K562 (cell line): ENCODE measurements around the gene KIAA0513. TPM values are rescaled to one million over a fixed set of nuclear protein-coding genes. Genes with fewer than 3 reads are reported as not detected.

ENCODE experiments used
- ATF6 ChIP-seq: sonication (generic); formaldehyde crosslinking; IDR thresholded peaks from 2 replicates; pipeline ENCODE4 v1.4.0; 2020; ENCODE audit warnings: mild to moderate bottlenecking, missing genetic modification reagents
- CBFB ChIP-seq: sonication (generic); formaldehyde crosslinking; IDR thresholded peaks from 2 replicates; pipeline ENCODE4 v1.4.0; 2020; ENCODE audit warnings: mild to moderate bottlenecking, missing genetic modification reagents
- CREBBP ChIP-seq: IDR thresholded peaks from one replicate; pipeline ENCODE4 v1.6.1; 2012; ENCODE audit warnings: low read depth, mild to moderate bottlenecking, control low read depth, inconsistent platforms, low read length
- E2F5 ChIP-seq: sonication (generic); formaldehyde crosslinking; IDR thresholded peaks from 2 replicates; pipeline ENCODE4 v1.8.0; 2022; ENCODE audit warnings: mild to moderate bottlenecking, missing genetic modification reagents
- ESRRA ChIP-seq: fragments of 450-650 bp; IDR thresholded peaks from 2 replicates; pipeline ENCODE4 v1.6.1; 2014; ENCODE audit warnings: low read depth, mild to moderate bottlenecking, moderate library complexity, borderline replicate concordance
- ETV5 ChIP-seq: sonication (generic); formaldehyde crosslinking; IDR thresholded peaks from 2 replicates; pipeline ENCODE4 v1.4.0; 2020; ENCODE audit warnings: low read depth, mild to moderate bottlenecking, missing genetic modification reagents
- ETV6 ChIP-seq, 3 experiments: fragments of 150-350 bp in 1 of 3; sonication (generic) in 1 of 3; formaldehyde crosslinking in 1 of 3; IDR thresholded peaks; 2 replicates each; pipeline versions ENCODE4 v1.6.1 to v1.8.0; 2014 to 2022; ENCODE audit warnings: borderline replicate concordance in 2 of 3, low read depth in 2 of 3, antibody characterized with exemption in 1 of 3, low read length in 1 of 3, mild to moderate bottlenecking in 1 of 3, missing genetic modification reagents in 1 of 3
- FOS ChIP-seq: IDR thresholded peaks from 3 replicates; pipeline ENCODE4 v1.6.1; 2011; ENCODE audit not compliant: insufficient read length; ENCODE audit errors: extremely low read depth
- FOXA1 ChIP-seq: fragments of 450-650 bp; IDR thresholded peaks from 2 replicates; pipeline ENCODE4 v1.6.1; 2016; ENCODE audit warnings: mild to moderate bottlenecking, borderline replicate concordance
- GABPB2 ChIP-seq: fragments of 250-450 bp; sonication (Bioruptor Pico); conservative IDR thresholded peaks from 2 replicates; pipeline ENCODE4 v1.5.1; 2021; ENCODE audit warnings: mild to moderate bottlenecking
- HCFC1 ChIP-seq: IDR thresholded peaks from 2 replicates; pipeline ENCODE4 v1.6.1; 2012; ENCODE audit warnings: low read depth, low read length, improper control_type of control experiment
- HNRNPL ChIP-seq: fragments of 200-400 bp; formaldehyde crosslinking; IDR thresholded peaks from 2 replicates; pipeline ENCODE4 v1.6.1; 2017; ENCODE audit warnings: low read depth, mild to moderate bottlenecking, low read length
- KLF13 ChIP-seq: fragments of 450-650 bp; IDR thresholded peaks from 2 replicates; pipeline ENCODE4 v1.6.1; 2016; ENCODE audit warnings: missing genetic modification characterization, low read depth, mild to moderate bottlenecking, missing compliant biosample characterization, moderate library complexity, borderline replicate concordance
- NR3C1 ChIP-seq: sonication (generic); formaldehyde crosslinking; IDR thresholded peaks from 2 replicates; pipeline ENCODE4 v1.8.1; 2022; ENCODE audit warnings: missing genetic modification reagents
- PML ChIP-seq: IDR thresholded peaks from 2 replicates; pipeline ENCODE4 v1.6.1; 2012; ENCODE audit warnings: low read length, inconsistent platforms
- PTTG1 ChIP-seq: fragments of 450-650 bp; IDR thresholded peaks from 2 replicates; pipeline ENCODE4 v1.6.1; 2016; ENCODE audit warnings: low read depth, mild to moderate bottlenecking, missing genetic modification characterization, missing compliant biosample characterization
- SRSF9 ChIP-seq: fragments of 200-400 bp; formaldehyde crosslinking; IDR thresholded peaks from 2 replicates; pipeline ENCODE4 v1.6.1; 2017; ENCODE audit warnings: low read depth, low read length, borderline replicate concordance
- XRCC3 ChIP-seq: fragments of 450-650 bp; IDR thresholded peaks from 2 replicates; pipeline ENCODE4 v1.6.1; 2017; ENCODE audit warnings: mild to moderate bottlenecking, moderate library complexity
- ZNF175 ChIP-seq: fragments of 200-800 bp; sonication (Bioruptor generic); IDR thresholded peaks from 2 replicates; pipeline ENCODE4 v1.6.1; 2016; ENCODE audit warnings: low read depth, mild to moderate bottlenecking, missing genetic modification characterization, missing compliant biosample characterization
- ZNF24 ChIP-seq: fragments of 450-650 bp; IDR thresholded peaks from 2 replicates; pipeline ENCODE4 v1.6.1; 2016
- ZNF41 ChIP-seq: fragments of 250-450 bp; sonication (Bioruptor Pico); conservative IDR thresholded peaks from 2 replicates; pipeline ENCODE4 v1.4.0; 2020; ENCODE audit warnings: mild to moderate bottlenecking
- ZNF695 ChIP-seq: fragments of 450-650 bp; formaldehyde crosslinking; IDR thresholded peaks from 2 replicates; pipeline ENCODE4 v1.4.0; 2020; ENCODE audit warnings: mild to moderate bottlenecking, moderate library complexity
- ZNF79 ChIP-seq: fragments of 250-450 bp; sonication (Bioruptor Pico); IDR thresholded peaks from 2 replicates; pipeline ENCODE4 v1.4.0; 2020; ENCODE audit warnings: low read depth, mild to moderate bottlenecking, moderate library complexity
- polyA plus RNA-seq, 8 experiments: library from polyadenylated mRNA; depleted of rRNA in 4 of 8; stranded (reverse) in 5 of 8; unstranded in 3 of 8; fragments of >200 nt; fragmentation: Nextera tagmentation in 2 of 8; fragmentation: Illumina TruSeq in 1 of 8; extraction: Ambion mirVana in 2 of 8; extraction: Trizol in 1 of 8; gene quantifications; 2 replicates each; pipeline versions ENCODE4 v1.2.1 to v1.2.3, GENCODE V29; 2011 to 2014; ENCODE audit warnings: inconsistent platforms in 1 of 8, missing spikeins in 1 of 8
- total RNA-seq, 7 experiments: library from RNA; depleted of rRNA in 6 of 7; stranded (reverse); fragments of >200 nt in 6 of 7; fragmentation: Illumina TruSeq in 2 of 7; extraction: Trizol in 2 of 7; gene quantifications; 2 replicates each; pipeline versions ENCODE4 v1.2.1 to v1.2.3, GENCODE V29; 2011 to 2021; ENCODE audit warnings: low replicate concordance in 1 of 7
- TF ChIP-seq, protein P1 (sequence below): fragments of 250-450 bp; sonication (Bioruptor Pico); IDR thresholded peaks from 2 replicates; pipeline ENCODE4 v1.8.0; 2021; ENCODE audit warnings: borderline replicate concordance, mild to moderate bottlenecking, moderate library complexity; ENCODE audit not compliant: poor library complexity, severe bottlenecking
- TF ChIP-seq, protein P2 (sequence below): fragments of 200-800 bp; sonication (Bioruptor generic); IDR thresholded peaks from 2 replicates; pipeline ENCODE4 v1.6.1; 2017; ENCODE audit warnings: missing genetic modification characterization, missing compliant biosample characterization

KIAA0513 gene
- total and polyA plus RNA-seq, 9 of the 15 experiments (the other 6 are each of a cell fraction or from before 2014, with no cell fraction given): 0.18 to 13.7 (median 10.2) TPM

- TF ChIP-seq ATF6 (CRISPR knock-in tag) (no peak), ZNF24 (no peak), FOS (no peak), ZNF695 (no peak), ETV6 (IDR thresholded peaks at IDR 0.05; ENCODE audit: borderline replicate concordance in 1 of 2, low read depth in 2 of 2, low read length in 1 of 2) (no peak), ETV6 (CRISPR knock-in tag; IDR thresholded peaks at IDR 0.05; ENCODE audit: borderline replicate concordance) (no peak), GABPB2 (no peak), XRCC3 (no peak), KLF13 (peak; percentile 53; the same call in 1 of the 2 replicates), PTTG1 (tag) (no peak), HCFC1 (peak; percentile 46), ZNF41 (no peak), HNRNPL (no peak), SRSF9 (no peak), PML (peak; percentile 27; the same call in 1 of the 2 replicates), NR3C1 (CRISPR knock-in tag) (0 out of 2 replicates have a peak, but pooled peaks have one; percentile 50), ETV5 (no peak), ZNF79 (no peak; the same call in 1 of the 2 replicates), CREBBP (no peak), E2F5 (CRISPR knock-in tag) (no peak), CBFB (CRISPR knock-in tag) (no peak), ZNF175 (CRISPR knock-in tag) (0 out of 2 replicates have a peak, but pooled peaks have one; percentile 70), ESRRA (peak; percentile 53; the same call in 1 of the 2 replicates), FOXA1 (no peak)
- TF ChIP-seq, protein P1, sequence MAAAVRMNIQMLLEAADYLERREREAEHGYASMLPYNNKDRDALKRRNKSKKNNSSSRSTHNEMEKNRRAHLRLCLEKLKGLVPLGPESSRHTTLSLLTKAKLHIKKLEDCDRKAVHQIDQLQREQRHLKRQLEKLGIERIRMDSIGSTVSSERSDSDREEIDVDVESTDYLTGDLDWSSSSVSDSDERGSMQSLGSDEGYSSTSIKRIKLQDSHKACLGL (CRISPR knock-in tag): no peak
- TF ChIP-seq, protein P2, sequence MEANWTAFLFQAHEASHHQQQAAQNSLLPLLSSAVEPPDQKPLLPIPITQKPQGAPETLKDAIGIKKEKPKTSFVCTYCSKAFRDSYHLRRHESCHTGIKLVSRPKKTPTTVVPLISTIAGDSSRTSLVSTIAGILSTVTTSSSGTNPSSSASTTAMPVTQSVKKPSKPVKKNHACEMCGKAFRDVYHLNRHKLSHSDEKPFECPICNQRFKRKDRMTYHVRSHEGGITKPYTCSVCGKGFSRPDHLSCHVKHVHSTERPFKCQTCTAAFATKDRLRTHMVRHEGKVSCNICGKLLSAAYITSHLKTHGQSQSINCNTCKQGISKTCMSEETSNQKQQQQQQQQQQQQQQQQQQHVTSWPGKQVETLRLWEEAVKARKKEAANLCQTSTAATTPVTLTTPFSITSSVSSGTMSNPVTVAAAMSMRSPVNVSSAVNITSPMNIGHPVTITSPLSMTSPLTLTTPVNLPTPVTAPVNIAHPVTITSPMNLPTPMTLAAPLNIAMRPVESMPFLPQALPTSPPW (CRISPR knock-in tag): peak; percentile 95
These were observed at the start of gene KIAA0513 (continued) for GRCh38 chr16:85027349-85027957.
